Loucy (cell line): ENCODE measurements around the gene DYNLT2.

Experiments
- CTCF ChIP-seq: fragments of 200-600 bp; sonication (generic); conservative IDR thresholded peaks from 2 replicates; pipeline ENCODE4 v1.5.1; 2014; ENCODE audit warnings: mild to moderate bottlenecking, antibody characterized with exemption, low read length
- EZH2phosphoT487 ChIP-seq: fragments of 200-600 bp; IDR thresholded peaks from 2 replicates; pipeline ENCODE4 v1.6.1; 2018; ENCODE audit warnings: antibody characterized with exemption, mild to moderate bottlenecking, moderate library complexity, borderline replicate concordance

GRCh38 chr6:169786349-169786748, 35.0 kb upstream of the DYNLT2 start:
- TF ChIP-seq CTCF (no peak), EZH2phosphoT487 (no peak)
